K562 (cell line): Measurements from ENCODE around the gene NRP2. TPM values are rescaled to one million over a fixed set of nuclear protein-coding genes. Genes with fewer than 3 reads are reported as not detected.

ENCODE experiments used
- ATAC-seq: fragments of 200-7000 bp; cut with Tn5 transposase; 3 replicates; pipeline ENCODE4 v1.9.1; 2020; ENCODE audit warnings: moderate library complexity
- BruUV-seq: library from RNA; stranded (reverse); fragments of 400-500 nt; replicated peaks from 2 replicates; lab custom pipeline; 2021; lab: Mats Ljungman, UMichigan
- CTCF ChIA-PET: fragments of 300-600 bp; formaldehyde crosslinking; extraction: SDS; loops from one replicate; lab custom pipeline; 2021; ENCODE audit warnings: low intra/inter-chr PET ratio; lab: Yijun Ruan, JAX
- POLR2A ChIA-PET: fragments of 300-600, 350-650 bp; sonication (Branson Sonifier 250); formaldehyde crosslinking; extraction: SDS; loops from one replicate; lab custom pipeline; 2021; ENCODE audit warnings: antibody characterized with exemption, inconsistent platforms; lab: Yijun Ruan, JAX
- DNase-seq, 4 experiments: peaks; one replicate each; pipeline versions ENCODE4 v3.0.0 to v3.0.0-alpha.2; 2011 to 2018; ENCODE audit warnings: low spot score in 3 of 4, mixed read lengths in 3 of 4; ENCODE audit errors: extremely low read depth in 1 of 4
- FAIRE-seq: peaks from 2 replicates; lab custom pipeline; 2011; peaks lifted over from hg19 to GRCh38; lab: Jason Lieb, UNC
- H2AFZ ChIP-seq: 2 replicates; pipeline ENCODE4 v1.6.0; 2011; ENCODE audit warnings: low read depth, low read length, control low read depth, inconsistent platforms
- H3K27ac ChIP-seq: fragments of 200-600 bp; 3 replicates; pipeline ENCODE4 v1.8.0; 2011; ENCODE audit warnings: low read depth, mild to moderate bottlenecking, control low read depth, inconsistent platforms, low read length, moderate library complexity, mixed read lengths; ENCODE audit errors: extremely low read depth
- H3K27me3 ChIP-seq, 2 experiments: fragments of 300-600 bp in 1 of 2; 2 replicates in 1 of 2; 3 replicates in 1 of 2; pipeline versions ENCODE4 v1.6.0 to v1.8.0; 2011; ENCODE audit warnings: inconsistent platforms in 2 of 2, low read length in 2 of 2, mild to moderate bottlenecking in 1 of 2, mixed read lengths in 1 of 2, moderate library complexity in 1 of 2; ENCODE audit not compliant: control insufficient read depth in 2 of 2, insufficient read depth in 2 of 2
- H3K36me3 ChIP-seq: fragments of 300-600 bp; 3 replicates; pipeline ENCODE4 v1.8.0; 2011; ENCODE audit warnings: mild to moderate bottlenecking, low read length, inconsistent platforms; ENCODE audit not compliant: control insufficient read depth, insufficient read depth
- H3K4me1 ChIP-seq, 2 experiments: fragments of 200-600 bp in 1 of 2; replicated peaks in 1 of 2; 2 replicates in 1 of 2; 3 replicates in 1 of 2; pipeline versions ENCODE4 v1.5.1 to v1.8.0; 2011; ENCODE audit warnings: inconsistent platforms in 2 of 2, low read length in 2 of 2, mild to moderate bottlenecking in 1 of 2, mixed read lengths in 1 of 2, moderate library complexity in 1 of 2; ENCODE audit not compliant: control insufficient read depth in 2 of 2, insufficient read depth in 2 of 2
- H3K4me2 ChIP-seq: 2 replicates; pipeline ENCODE4 v1.6.1; 2011; ENCODE audit warnings: low read length, control low read depth, inconsistent platforms, mixed read lengths; ENCODE audit not compliant: insufficient read depth
- H3K4me3 ChIP-seq: fragments of 200-600 bp; sonication (generic), shearing (Covaris generic); 2 replicates; pipeline ENCODE4 v1.5.1; 2016; ENCODE audit warnings: control low read depth, inconsistent platforms
- H3K79me2 ChIP-seq: fragments of 200-600 bp; 3 replicates; pipeline ENCODE4 v1.8.0; 2011; ENCODE audit warnings: low read length, inconsistent platforms; ENCODE audit not compliant: control insufficient read depth, insufficient read depth
- H3K9ac ChIP-seq, 2 experiments: 2 replicates each; pipeline versions ENCODE4 v1.6.0 to v1.6.1; 2011; ENCODE audit warnings: low read depth in 2 of 2, low read length in 2 of 2, control low read depth in 1 of 2, inconsistent platforms in 1 of 2, mild to moderate bottlenecking in 1 of 2, mixed read lengths in 1 of 2; ENCODE audit not compliant: insufficient read depth in 1 of 2
- H3K9me1 ChIP-seq: one replicate; pipeline ENCODE4 v1.6.0; 2011; ENCODE audit warnings: inconsistent platforms, mild to moderate bottlenecking, low read length, moderate library complexity; ENCODE audit not compliant: control insufficient read depth, insufficient read depth
- H3K9me3 ChIP-seq: replicated peaks from 2 replicates; pipeline ENCODE4 v1.5.1; 2011; ENCODE audit warnings: low read depth, low read length, inconsistent platforms; ENCODE audit not compliant: control insufficient read depth, insufficient read depth
- H4K20me1 ChIP-seq: replicated peaks from 2 replicates; pipeline ENCODE4 v1.6.1; 2011; ENCODE audit warnings: low read length, inconsistent platforms, mixed read lengths; ENCODE audit not compliant: control insufficient read depth, insufficient read depth
- ARID1B ChIP-seq: fragments of 450-650 bp; IDR thresholded peaks from 2 replicates; pipeline ENCODE4 v1.6.1; 2016; ENCODE audit warnings: antibody characterized with exemption, mild to moderate bottlenecking, inconsistent platforms
- CSDE1 ChIP-seq, 2 experiments: fragments of 450-650 bp; IDR thresholded peaks; 2 replicates each; pipeline ENCODE4 v1.6.1; 2016; ENCODE audit warnings: mild to moderate bottlenecking in 1 of 2
- FOXJ3 ChIP-seq: sonication (generic); formaldehyde crosslinking; IDR thresholded peaks from 2 replicates; pipeline ENCODE4 v1.4.0; 2020; ENCODE audit warnings: mild to moderate bottlenecking, missing genetic modification reagents
- MAFG ChIP-seq: fragments of 450-650 bp; conservative IDR thresholded peaks from 2 replicates; pipeline ENCODE4 v1.6.1; 2016; ENCODE audit warnings: missing genetic modification characterization, missing compliant biosample characterization
- MBD2 ChIP-seq: sonication (generic); IDR thresholded peaks from 2 replicates; pipeline ENCODE4 v1.6.1; 2016; ENCODE audit warnings: low read depth, borderline replicate concordance
- MEF2D ChIP-seq: conservative IDR thresholded peaks from 2 replicates; pipeline ENCODE4 v1.6.1; 2016; ENCODE audit warnings: low read depth, missing genetic modification characterization, missing compliant biosample characterization
- POLR2G ChIP-seq: fragments of 200-400 bp; formaldehyde crosslinking; IDR thresholded peaks from 2 replicates; pipeline ENCODE4 v1.6.1; 2017; ENCODE audit warnings: low read depth, mild to moderate bottlenecking, antibody characterized with exemption, low read length, moderate library complexity
- POLR2H ChIP-seq: IDR thresholded peaks from 2 replicates; pipeline ENCODE4 v1.6.1; 2016; ENCODE audit warnings: missing genetic modification characterization, low read depth, mild to moderate bottlenecking, control low read depth, missing compliant biosample characterization, moderate library complexity
- PRMT5 ChIP-seq: sonication (generic); formaldehyde crosslinking; IDR thresholded peaks from 2 replicates; pipeline ENCODE4 v1.5.0; 2020; ENCODE audit warnings: missing genetic modification reagents
- TGIF2 ChIP-seq: sonication (generic); formaldehyde crosslinking; IDR thresholded peaks from 2 replicates; pipeline ENCODE4 v1.8.1; 2022; ENCODE audit warnings: mild to moderate bottlenecking, missing genetic modification reagents, moderate library complexity
- THRA ChIP-seq: fragments of 450-650 bp; IDR thresholded peaks from 2 replicates; pipeline ENCODE4 v1.6.1; 2017; ENCODE audit warnings: mild to moderate bottlenecking, moderate library complexity
- TSHZ1 ChIP-seq: fragments of 250-450 bp; sonication (Bioruptor Pico); IDR thresholded peaks from 2 replicates; pipeline ENCODE4 v1.4.0; 2020; ENCODE audit warnings: mild to moderate bottlenecking, moderate library complexity
- ZKSCAN3 ChIP-seq: fragments of 250-450 bp; sonication (Bioruptor Pico); IDR thresholded peaks from 2 replicates; pipeline ENCODE4 v1.4.0; 2020
- WGBS: fragments of 100-300 bp; shearing (Covaris generic); methylation state at CpG from one replicate; pipeline ENCODE4 v1.1.6; 2016; ENCODE audit warnings: low coverage, mixed read lengths; ENCODE audit not compliant: insufficient coverage; ENCODE audit errors: missing lambda C conversion rate; 5-methylcytosine and 5-hydroxymethylcytosine counted together
- in situ Hi-C: fragments of 300-500 bp; cut with MboI; formaldehyde crosslinking; loops from 4 replicates; pipeline ENCODE4 v1.15.0; 2018; ENCODE audit warnings: inconsistent platforms, mixed read lengths
- intact Hi-C: fragments of 100-400 bp; cut with micrococcal nuclease; formaldehyde crosslinking; loops from 2 replicates; pipeline ENCODE4 v1.14.2; 2022
- polyA plus RNA-seq, 8 experiments: library from polyadenylated mRNA; depleted of rRNA in 4 of 8; stranded (reverse) in 5 of 8; unstranded in 3 of 8; fragments of >200 nt; fragmentation: Nextera tagmentation in 2 of 8; fragmentation: Illumina TruSeq in 1 of 8; extraction: Ambion mirVana in 2 of 8; extraction: Trizol in 1 of 8; gene quantifications; 2 replicates each; pipeline versions ENCODE4 v1.2.1 to v1.2.3, GENCODE V29; 2011 to 2014; ENCODE audit warnings: inconsistent platforms in 1 of 8, missing spikeins in 1 of 8
- total RNA-seq, 7 experiments: library from RNA; depleted of rRNA in 6 of 7; stranded (reverse); fragments of >200 nt in 6 of 7; fragmentation: Illumina TruSeq in 2 of 7; extraction: Trizol in 2 of 7; gene quantifications; 2 replicates each; pipeline versions ENCODE4 v1.2.1 to v1.2.3, GENCODE V29; 2011 to 2021; ENCODE audit warnings: low replicate concordance in 1 of 7
- TF ChIP-seq, protein P1 (sequence below): conservative IDR thresholded peaks from 2 replicates; pipeline ENCODE4 v1.6.1; 2011; ENCODE audit warnings: low read depth, mild to moderate bottlenecking, low read length; ENCODE audit not compliant: control insufficient read depth

Gene NRP2
- total and polyA plus RNA-seq, 9 of the 15 experiments (the other 6 are each of a cell fraction or from before 2014, with no cell fraction given): 0.05 to 0.31 (median 0.15) TPM; not detected in 5

- CTCF ChIA-PET: no interaction called here
- no peaks in the 10 kb centered on the region for H3K36me3 ChIP-seq
- H3K9ac ChIP-seq: no peak overlapping the region
- TF ChIP-seq ZKSCAN3: no peak
- no peak for TF ChIP-seq THRA
- TF ChIP-seq, protein P1, sequence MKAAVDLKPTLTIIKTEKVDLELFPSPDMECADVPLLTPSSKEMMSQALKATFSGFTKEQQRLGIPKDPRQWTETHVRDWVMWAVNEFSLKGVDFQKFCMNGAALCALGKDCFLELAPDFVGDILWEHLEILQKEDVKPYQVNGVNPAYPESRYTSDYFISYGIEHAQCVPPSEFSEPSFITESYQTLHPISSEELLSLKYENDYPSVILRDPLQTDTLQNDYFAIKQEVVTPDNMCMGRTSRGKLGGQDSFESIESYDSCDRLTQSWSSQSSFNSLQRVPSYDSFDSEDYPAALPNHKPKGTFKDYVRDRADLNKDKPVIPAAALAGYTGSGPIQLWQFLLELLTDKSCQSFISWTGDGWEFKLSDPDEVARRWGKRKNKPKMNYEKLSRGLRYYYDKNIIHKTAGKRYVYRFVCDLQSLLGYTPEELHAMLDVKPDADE: no peak
- no peak for TF ChIP-seq POLR2H (tag)
- no peak for TF ChIP-seq FOXJ3 (CRISPR knock-in tag)
- TF ChIP-seq POLR2G: no peak
- TF ChIP-seq MAFG (tag): no peak
- TF ChIP-seq MBD2: no peak
- no peak for TF ChIP-seq ARID1B
- no peak for TF ChIP-seq PRMT5 (CRISPR knock-in tag)
- TF ChIP-seq MEF2D (tag): no peak
- no peak for TF ChIP-seq TSHZ1 (CRISPR knock-in tag)
- no peak for TF ChIP-seq CSDE1 (IDR thresholded peaks at IDR 0.05)
- no peak for TF ChIP-seq TGIF2 (CRISPR knock-in tag)
- TF ChIP-seq, all 486 proteins: peak for 0
- no peaks in the 10 kb centered on the region for H3K79me2 ChIP-seq
- no peak overlapping the region for H3K27ac ChIP-seq
- no TSS peak for BruUV-seq
- H3K27me3 ChIP-seq: peaks cover 0 to 13% of the 10 kb centered on the region in 2 experiments; a peak in 2 of 5 replicates
- in situ Hi-C loops (no loop called here), intact Hi-C loops (no loop called here)
- H3K9me1 ChIP-seq: no peaks in the 10 kb centered on the region
- H3K4me3 ChIP-seq: no peak overlapping the region
- no peaks in the 10 kb centered on the region; a peak in 1 of 5 replicates for H3K4me1 ChIP-seq
- no peak overlapping the region for H2AFZ ChIP-seq
- H4K20me1 ChIP-seq: no peaks in the 10 kb centered on the region
- H3K9me3 ChIP-seq: no peaks in the 10 kb centered on the region
- POLR2A ChIA-PET: no interaction called here
- H3K4me2 ChIP-seq: no peak overlapping the region
- WGBS: 3% methylated on average over 3 of the region's 3 CpGs
- FAIRE-seq (no peak), DNase-seq (no peak), ATAC-seq (no peak)
Measured at GRCh38 chr2:205717999-205718398, 35.7 kb downstream of the NRP2 start.
